MM.1S (cell line): Measurements from ENCODE around the gene SLC26A6.

Source experiments
- EZH2 ChIP-seq: fragments of 300-600 bp; sonication (generic); optimal IDR thresholded peaks from 2 replicates; pipeline ENCODE3; 2017; ENCODE audit warnings: low read depth, mild to moderate bottlenecking, antibody characterized with exemption, low read length, mixed read lengths
- TF ChIP-seq, protein P1 (sequence below): fragments of 300-600 bp; sonication (generic); IDR thresholded peaks from 2 replicates; pipeline ENCODE4 v1.5.1; 2016; ENCODE audit warnings: antibody characterized with exemption, low read length, mixed read lengths

DNA sequence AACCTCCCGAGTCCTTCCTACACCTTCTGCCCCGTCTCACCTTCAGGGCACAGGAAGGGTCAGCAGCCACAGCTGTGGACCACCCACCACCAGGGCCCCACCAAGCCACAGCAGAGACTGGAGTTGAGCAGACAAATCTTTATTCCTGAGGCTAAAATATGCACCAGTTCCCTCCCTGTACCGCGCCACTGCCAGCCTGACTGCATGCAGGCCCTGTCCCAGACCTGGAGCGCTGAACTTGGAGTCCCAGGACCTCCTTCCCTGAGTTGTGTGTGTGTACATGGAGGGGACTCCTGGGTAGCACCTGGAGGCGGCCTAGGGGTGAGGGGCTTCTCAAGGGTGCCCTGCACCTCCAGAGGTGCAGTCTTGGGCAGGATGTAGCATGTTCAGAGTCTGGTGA is 9.7 kb downstream of the SLC26A6 start:
- TF ChIP-seq, protein P1, sequence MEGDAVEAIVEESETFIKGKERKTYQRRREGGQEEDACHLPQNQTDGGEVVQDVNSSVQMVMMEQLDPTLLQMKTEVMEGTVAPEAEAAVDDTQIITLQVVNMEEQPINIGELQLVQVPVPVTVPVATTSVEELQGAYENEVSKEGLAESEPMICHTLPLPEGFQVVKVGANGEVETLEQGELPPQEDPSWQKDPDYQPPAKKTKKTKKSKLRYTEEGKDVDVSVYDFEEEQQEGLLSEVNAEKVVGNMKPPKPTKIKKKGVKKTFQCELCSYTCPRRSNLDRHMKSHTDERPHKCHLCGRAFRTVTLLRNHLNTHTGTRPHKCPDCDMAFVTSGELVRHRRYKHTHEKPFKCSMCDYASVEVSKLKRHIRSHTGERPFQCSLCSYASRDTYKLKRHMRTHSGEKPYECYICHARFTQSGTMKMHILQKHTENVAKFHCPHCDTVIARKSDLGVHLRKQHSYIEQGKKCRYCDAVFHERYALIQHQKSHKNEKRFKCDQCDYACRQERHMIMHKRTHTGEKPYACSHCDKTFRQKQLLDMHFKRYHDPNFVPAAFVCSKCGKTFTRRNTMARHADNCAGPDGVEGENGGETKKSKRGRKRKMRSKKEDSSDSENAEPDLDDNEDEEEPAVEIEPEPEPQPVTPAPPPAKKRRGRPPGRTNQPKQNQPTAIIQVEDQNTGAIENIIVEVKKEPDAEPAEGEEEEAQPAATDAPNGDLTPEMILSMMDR: no peak
- no peak for TF ChIP-seq EZH2
